DMS153 treated with DMSO at 0.1 percent for 48 hours (cell line): ENCODE measurements around the gene GRAP.
"Not testable (repeated sequence)": the region's sequence is repeated elsewhere in the genome, so short reads cannot be mapped to it uniquely, and the experiment has no call there.

Experiments
- DNase-seq: peaks from one replicate; lab custom pipeline; 2025; ENCODE audit not compliant: unreplicated experiment; lab: John Stamatoyannopoulos, UW

Gene GRAP

GRCh38 chr17:19046782-19047375 is at the start of gene GRAP:
GRAP (minus strand) TSS chr17:19046957; CDS start chr17:19046926, 31 bp downstream.
- DNase-seq: not testable (repeated sequence)

GRCh38 chr17:19093684-19094438 is 47.1 kb upstream of the GRAP start:
- DNase-seq: not testable (repeated sequence)

GRCh38 chr17:19092737-19093683 is 46.3 kb upstream of the GRAP start:
- not testable (repeated sequence) for DNase-seq

- not testable (repeated sequence) for DNase-seq
Observed at GRCh38 chr17:19090058-19090772, 43.5 kb upstream of the GRAP start.

GRCh38 chr17:19088804-19089685 is 42.3 kb upstream of the GRAP start:
- DNase-seq: not testable (repeated sequence)

- not testable (repeated sequence) for DNase-seq
Observed at GRCh38 chr17:19077386-19077785, 30.6 kb upstream of the GRAP start.

GRCh38 chr17:19076398-19077192 is 29.8 kb upstream of the GRAP start:
- DNase-seq: not testable (repeated sequence)

- not testable (repeated sequence) for DNase-seq
Observed at GRCh38 chr17:19070318-19071168, 23.8 kb upstream of the GRAP start.

GRCh38 chr17:19064378-19064777 is 17.6 kb upstream of the GRAP start:
- DNase-seq: not testable (repeated sequence)

GRCh38 chr17:19063326-19063956 is 16.7 kb upstream of the GRAP start:
- not testable (repeated sequence) for DNase-seq

- not testable (repeated sequence) for DNase-seq
Observed at GRCh38 chr17:19062718-19063325, 16.1 kb upstream of the GRAP start.

- DNase-seq: not testable (repeated sequence)
Observed at GRCh38 chr17:19062009-19062717, 15.4 kb upstream of the GRAP start.

- DNase-seq: not testable (repeated sequence)
Observed at GRCh38 chr17:19055447-19055846, 8.7 kb upstream of the GRAP start.

- DNase-seq: not testable (repeated sequence)
Observed at GRCh38 chr17:19048826-19049225, 2.1 kb upstream of the GRAP start.

GRCh38 chr17:19047510-19047909 is 753 bp upstream of the GRAP start:
- DNase-seq: not testable (repeated sequence)

- not testable (repeated sequence) for DNase-seq
Observed at GRCh38 chr17:19044643-19045042, 2.1 kb downstream of the GRAP start.
